NOMO-1 treated with DMSO at 0.1 percent for 48 hours (cell line): ENCODE results near the gene ATG10.
"Not testable (repeated sequence)": the region's sequence is repeated elsewhere in the genome, so short reads cannot be mapped to it uniquely, and the experiment has no call there.

ENCODE experiments used
- DNase-seq: peaks from one replicate; lab custom pipeline; 2025; ENCODE audit not compliant: unreplicated experiment; lab: John Stamatoyannopoulos, UW

The ATG10 gene

GRCh38 chr5:82046276-82046647 lies 74.4 kb downstream of the ATG10 start:
- DNase-seq, result no peak

- no peak for DNase-seq
Observed at GRCh38 chr5:82050955-82051354, 79.1 kb downstream of the ATG10 start.

GRCh38 chr5:82054004-82054710 lies 82.3 kb downstream of the ATG10 start:
- no peak for DNase-seq

GRCh38 chr5:82057051-82057450 lies 85.2 kb downstream of the ATG10 start:
- DNase-seq, result no peak

- no peak for DNase-seq
Observed at GRCh38 chr5:82058710-82059109, 86.9 kb downstream of the ATG10 start.

GRCh38 chr5:82066791-82067190 lies 95.0 kb downstream of the ATG10 start:
- no peak for DNase-seq

- DNase-seq, result not testable (repeated sequence)
Observed at GRCh38 chr5:82068042-82068441, 96.2 kb downstream of the ATG10 start.

- no peak for DNase-seq
Observed at GRCh38 chr5:82068723-82069122, 96.9 kb downstream of the ATG10 start.

- DNase-seq, result no peak
Observed at GRCh38 chr5:82072138-82072537, 100.3 kb downstream of the ATG10 start.

GRCh38 chr5:82073179-82073578 lies 101.4 kb downstream of the ATG10 start:
- DNase-seq, result no peak

- no peak for DNase-seq
Observed at GRCh38 chr5:82074950-82075349, 103.1 kb downstream of the ATG10 start.

GRCh38 chr5:82077496-82077895 lies 105.7 kb downstream of the ATG10 start:
- no peak for DNase-seq

- DNase-seq, result no peak
Observed at GRCh38 chr5:82091617-82092016, 119.8 kb downstream of the ATG10 start.

- no peak for DNase-seq
Observed at GRCh38 chr5:82095536-82095935, 123.7 kb downstream of the ATG10 start.

GRCh38 chr5:82096249-82096648 lies 124.4 kb downstream of the ATG10 start:
- DNase-seq, result no peak

GRCh38 chr5:82100303-82101077 lies 128.7 kb downstream of the ATG10 start:
- peak; percentile 84 for DNase-seq

- no peak for DNase-seq
Observed at GRCh38 chr5:82104872-82105271, 133.0 kb downstream of the ATG10 start.

GRCh38 chr5:82105457-82105856 lies 133.6 kb downstream of the ATG10 start:
- no peak for DNase-seq

GRCh38 chr5:82106207-82106606 lies 134.4 kb downstream of the ATG10 start:
- DNase-seq, result no peak

GRCh38 chr5:82106756-82107155 lies 134.9 kb downstream of the ATG10 start:
- DNase-seq, result peak; percentile 9

- no peak for DNase-seq
Observed at GRCh38 chr5:82107267-82107666, 135.4 kb downstream of the ATG10 start.

- DNase-seq, result no peak
Observed at GRCh38 chr5:82109013-82109412, 137.2 kb downstream of the ATG10 start.

- DNase-seq, result not testable (repeated sequence)
Observed at GRCh38 chr5:82109915-82110314, 138.1 kb downstream of the ATG10 start.
